Natural killer cell (primary cell): ENCODE measurements around the gene PIWIL1. TPM values are rescaled to one million over a fixed set of nuclear protein-coding genes. Genes with fewer than 3 reads are reported as not detected.

Source experiments
- ATAC-seq, 3 donors: fragments of 150-1000 bp in 2 of 3; fragments of 200-7000 bp in 1 of 3; cut with Tn5 transposase; 1 replicate in 1 of 3; 2 replicates in 2 of 3; pipeline ENCODE4 v1.10.0; 2021; ENCODE audit warnings: mild to moderate bottlenecking in 2 of 3, moderate library complexity in 2 of 3
- DNase-seq, 2 donors: peaks; one replicate each; pipeline versions ENCODE4 v3.0.0 to v3.0.0-alpha.2; 2013 to 2021; ENCODE audit warnings: mixed read lengths in 1 of 2
- H3K27ac ChIP-seq: one replicate; pipeline ENCODE4 v1.5.1; 2013; ENCODE audit warnings: mild to moderate bottlenecking, low read length
- H3K27me3 ChIP-seq: one replicate; pipeline ENCODE4 v1.6.1; 2013; ENCODE audit warnings: low read length; ENCODE audit not compliant: control insufficient read depth, insufficient read depth
- H3K36me3 ChIP-seq: one replicate; pipeline ENCODE4 v1.6.1; 2013; ENCODE audit warnings: low read length; ENCODE audit not compliant: control insufficient read depth, insufficient read depth
- H3K4me1 ChIP-seq: one replicate; pipeline ENCODE4 v1.6.1; 2013; ENCODE audit warnings: low read length; ENCODE audit not compliant: control insufficient read depth, insufficient read depth
- H3K4me3 ChIP-seq: one replicate; pipeline ENCODE4 v1.5.1; 2013; ENCODE audit warnings: low read length
- H3K9me3 ChIP-seq: one replicate; pipeline ENCODE4 v1.6.1; 2013; ENCODE audit warnings: low read length; ENCODE audit not compliant: control insufficient read depth, insufficient read depth
- H3K27ac Mint-ChIP-seq, 2 donors: one replicate each; pipeline ENCODE4 v1.8.0; 2022; ENCODE audit warnings: mild to moderate bottlenecking in 2 of 2, mixed read lengths in 2 of 2, moderate library complexity in 1 of 2
- H3K27me3 Mint-ChIP-seq, 2 donors: one replicate each; pipeline ENCODE4 v1.8.0; 2022; ENCODE audit warnings: low read depth in 2 of 2, mixed read lengths in 2 of 2
- H3K36me3 Mint-ChIP-seq: one replicate; pipeline ENCODE4 v1.8.0; 2022; ENCODE audit warnings: mixed read lengths
- H3K4me1 Mint-ChIP-seq, 2 donors: one replicate each; pipeline ENCODE4 v1.8.0; 2022; ENCODE audit warnings: mixed read lengths in 2 of 2
- H3K4me3 Mint-ChIP-seq: one replicate; pipeline ENCODE4 v1.8.0; 2022; ENCODE audit warnings: mild to moderate bottlenecking, moderate library complexity, mixed read lengths
- H3K9me3 Mint-ChIP-seq, 2 donors: one replicate each; pipeline ENCODE4 v1.8.0; 2022; ENCODE audit warnings: mixed read lengths in 2 of 2
- WGBS: methylation state at CpG from one replicate; pipeline ENCODE4 v1.1.7; 2013; ENCODE audit warnings: missing lambda C conversion rate; ENCODE audit not compliant: insufficient coverage; 5-methylcytosine and 5-hydroxymethylcytosine counted together
- intact Hi-C: fragments of 100-400 bp; cut with micrococcal nuclease; formaldehyde crosslinking; loops from one replicate; pipeline ENCODE4 v1.14.2; 2022
- total RNA-seq, 4 donors: library from RNA; stranded (reverse); fragments of 120-200 nt in 1 of 4; gene quantifications; one replicate each; pipeline versions ENCODE4 v1.2.3 to v1.2.4, GENCODE V29; 2013 to 2022
- TF ChIP-seq, protein P1 (sequence below): fragments of 200-600 bp; IDR thresholded peaks from one replicate; pipeline ENCODE4 v1.8.0; 2022; ENCODE audit warnings: antibody characterized with exemption

The PIWIL1 gene
- total RNA-seq, 3 donors from 2014 or later (not counting 1 experiment from before 2014, with no cell fraction given), result not detected

GRCh38 chr12:130384234-130384633, 46.5 kb downstream of the PIWIL1 start:
- H3K4me3 Mint-ChIP-seq, result no peak overlapping the region
- Histone ChIP-seq H3K4me3 (no peak overlapping the region), H3K9me3 (peaks cover 4% of the 10 kb centered on the region), H3K4me1 (no peaks in the 10 kb centered on the region), H3K27ac (no peak overlapping the region), H3K36me3 (no peaks in the 10 kb centered on the region), H3K27me3 (no peaks in the 10 kb centered on the region)
- no peaks in the 10 kb centered on the region for H3K36me3 Mint-ChIP-seq
- no peak overlapping the region for H3K27ac Mint-ChIP-seq
- peaks cover 9 to 10% of the 10 kb centered on the region in 2 donors for H3K9me3 Mint-ChIP-seq
- no peak for DNase-seq
- TF ChIP-seq, protein P1, sequence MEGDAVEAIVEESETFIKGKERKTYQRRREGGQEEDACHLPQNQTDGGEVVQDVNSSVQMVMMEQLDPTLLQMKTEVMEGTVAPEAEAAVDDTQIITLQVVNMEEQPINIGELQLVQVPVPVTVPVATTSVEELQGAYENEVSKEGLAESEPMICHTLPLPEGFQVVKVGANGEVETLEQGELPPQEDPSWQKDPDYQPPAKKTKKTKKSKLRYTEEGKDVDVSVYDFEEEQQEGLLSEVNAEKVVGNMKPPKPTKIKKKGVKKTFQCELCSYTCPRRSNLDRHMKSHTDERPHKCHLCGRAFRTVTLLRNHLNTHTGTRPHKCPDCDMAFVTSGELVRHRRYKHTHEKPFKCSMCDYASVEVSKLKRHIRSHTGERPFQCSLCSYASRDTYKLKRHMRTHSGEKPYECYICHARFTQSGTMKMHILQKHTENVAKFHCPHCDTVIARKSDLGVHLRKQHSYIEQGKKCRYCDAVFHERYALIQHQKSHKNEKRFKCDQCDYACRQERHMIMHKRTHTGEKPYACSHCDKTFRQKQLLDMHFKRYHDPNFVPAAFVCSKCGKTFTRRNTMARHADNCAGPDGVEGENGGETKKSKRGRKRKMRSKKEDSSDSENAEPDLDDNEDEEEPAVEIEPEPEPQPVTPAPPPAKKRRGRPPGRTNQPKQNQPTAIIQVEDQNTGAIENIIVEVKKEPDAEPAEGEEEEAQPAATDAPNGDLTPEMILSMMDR, result no peak
- peaks cover 0 to 7% of the 10 kb centered on the region in 2 donors for H3K27me3 Mint-ChIP-seq
- ATAC-seq, result no peak
- intact Hi-C loops, result no loop called here
- 72% methylated on average over 3 of the region's 3 CpGs for WGBS
- peaks cover 4 to 9% of the 10 kb centered on the region in 2 donors for H3K4me1 Mint-ChIP-seq

DNA sequence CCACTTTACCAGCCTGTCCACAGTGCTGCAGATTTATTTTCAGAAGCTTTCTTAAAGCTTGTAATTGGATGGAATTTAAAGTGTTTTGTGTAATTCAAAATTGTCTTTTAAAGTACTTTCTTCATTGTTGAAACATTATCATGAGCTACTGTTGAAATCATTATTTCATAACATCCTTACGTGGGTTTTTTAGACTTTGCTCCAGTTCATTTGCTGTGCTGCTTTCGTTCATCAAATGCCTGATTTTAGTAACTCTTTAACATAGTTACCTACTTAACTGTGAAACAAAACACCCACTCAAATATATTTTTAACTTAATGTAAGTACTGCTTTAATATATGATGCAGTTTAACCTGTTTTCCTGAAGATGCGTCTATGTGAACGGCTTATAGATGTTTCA, 47.5 kb downstream of the PIWIL1 start:
- ATAC-seq (no peak), DNase-seq (no peak)
- no peak overlapping the region for H3K27ac ChIP-seq
- Mint-ChIP-seq H3K4me1 (peaks cover 4 to 9% of the 10 kb centered on the region in 2 donors), H3K9me3 (peaks cover 11 to 13% of the 10 kb centered on the region in 2 donors), H3K36me3 (no peaks in the 10 kb centered on the region), H3K27me3 (peaks cover 0 to 7% of the 10 kb centered on the region in 2 donors), H3K4me3 (no peak overlapping the region), H3K27ac (no peak overlapping the region)
- whole genome bisulfite sequencing, result 93% methylated on average over 4 of the region's 4 CpGs
- intact Hi-C loops, result no loop called here
- H3K27me3 ChIP-seq, result no peaks in the 10 kb centered on the region
- peaks cover 4% of the 10 kb centered on the region for H3K9me3 ChIP-seq
- no peaks in the 10 kb centered on the region for H3K36me3 ChIP-seq
- no peak overlapping the region for H3K4me3 ChIP-seq
- TF ChIP-seq, protein P1, result no peak
- H3K4me1 ChIP-seq, result no peaks in the 10 kb centered on the region

DNA sequence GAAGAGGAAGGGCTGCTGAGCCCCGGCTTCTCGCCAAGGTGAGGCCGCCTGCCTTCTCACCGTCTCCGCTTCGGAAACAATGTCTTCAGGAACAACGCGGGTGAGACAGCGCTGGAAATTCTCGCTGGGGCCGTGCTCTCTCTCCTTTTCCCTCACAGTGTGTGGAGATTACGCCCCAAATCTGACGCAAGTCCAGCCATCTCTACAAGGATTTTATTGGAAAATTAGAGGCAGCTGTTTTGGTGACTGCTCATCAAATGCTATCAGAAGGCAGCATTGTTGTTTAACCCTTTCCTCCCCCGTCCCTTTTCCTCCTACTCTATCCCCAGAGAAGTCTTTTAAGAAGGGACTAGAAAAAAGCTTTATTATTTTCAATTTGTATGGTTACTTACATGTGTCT, 53.5 kb downstream of the PIWIL1 start:
- H3K9me3 Mint-ChIP-seq, result peaks cover 8 to 10% of the 10 kb centered on the region in 2 donors
- 83% methylated on average over 13 of the region's 14 CpGs for WGBS

GRCh38 chr12:130394906-130395305, 57.2 kb downstream of the PIWIL1 start:
- Mint-ChIP-seq H3K9me3 (peaks cover 0 to 2% of the 10 kb centered on the region in 2 donors), H3K27ac (no peak overlapping the region), H3K36me3 (no peaks in the 10 kb centered on the region), H3K4me1 (peaks cover 5 to 6% of the 10 kb centered on the region in 2 donors), H3K4me3 (no peak overlapping the region), H3K27me3 (no peaks in the 10 kb centered on the region)
- Histone ChIP-seq H3K4me1 (no peaks in the 10 kb centered on the region), H3K4me3 (no peak overlapping the region), H3K9me3 (no peaks in the 10 kb centered on the region), H3K27ac (no peak overlapping the region), H3K36me3 (no peaks in the 10 kb centered on the region), H3K27me3 (no peaks in the 10 kb centered on the region)
- TF ChIP-seq, protein P1, result no peak
- ATAC-seq, result no peak
- WGBS, result 24% methylated on average over 4 of the region's 4 CpGs
- intact Hi-C loops, result no loop called here
- no peak for DNase-seq

More for the DNA sequence above, 53.5 kb downstream of the PIWIL1 start:
- Histone ChIP-seq H3K4me3 (no peak overlapping the region), H3K4me1 (no peaks in the 10 kb centered on the region), H3K27me3 (no peaks in the 10 kb centered on the region), H3K36me3 (no peaks in the 10 kb centered on the region), H3K9me3 (peaks cover 4% of the 10 kb centered on the region), H3K27ac (no peak overlapping the region)
- Mint-ChIP-seq H3K4me1 (peaks cover 10 to 15% of the 10 kb centered on the region in 2 donors), H3K27me3 (no peaks in the 10 kb centered on the region), H3K4me3 (no peak overlapping the region), H3K27ac (no peak overlapping the region), H3K36me3 (no peaks in the 10 kb centered on the region)
- intact Hi-C loops, result no loop called here
- ATAC-seq (no peak), DNase-seq (no peak)
- TF ChIP-seq, protein P1, result no peak
